SH-SY5Y (cell line): ENCODE results near the gene RAB9A.

Experiments used
- GATA2 ChIP-seq: IDR thresholded peaks from 2 replicates; pipeline ENCODE4 v1.6.1; 2011; ENCODE audit warnings: mild to moderate bottlenecking, low read depth, low read length
- GATA3 ChIP-seq: IDR thresholded peaks from 2 replicates; pipeline ENCODE4 v1.6.1; 2011; ENCODE audit warnings: low read depth, mild to moderate bottlenecking, low read length, moderate library complexity

DNA sequence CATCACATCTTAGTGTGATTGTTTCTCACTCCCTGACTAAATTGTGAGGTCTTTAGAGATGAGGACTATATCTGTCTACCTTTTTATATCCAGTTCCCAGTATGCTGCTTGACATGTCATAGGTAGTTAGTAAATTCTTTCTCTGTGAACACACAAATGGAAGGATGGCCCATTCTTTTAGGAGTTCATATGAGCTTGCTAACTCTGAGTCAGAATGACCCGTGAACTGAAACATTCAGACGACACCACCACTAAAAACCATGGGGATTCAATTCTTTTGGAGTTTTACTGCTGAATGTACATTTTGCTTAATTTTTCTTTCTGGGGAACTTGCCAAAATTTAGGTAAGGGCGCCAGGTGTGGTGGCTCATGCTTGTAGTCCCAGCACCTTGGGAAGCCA is 59.6 kb downstream of the RAB9A start:
- TF ChIP-seq GATA2 (no peak), GATA3 (no peak)
